ENCODE measurements around the gene SCAMP3.
"Not testable (repeated sequence)": the region's sequence is repeated elsewhere in the genome, so short reads cannot be mapped to it uniquely, and the experiment has no call there.

DNA sequence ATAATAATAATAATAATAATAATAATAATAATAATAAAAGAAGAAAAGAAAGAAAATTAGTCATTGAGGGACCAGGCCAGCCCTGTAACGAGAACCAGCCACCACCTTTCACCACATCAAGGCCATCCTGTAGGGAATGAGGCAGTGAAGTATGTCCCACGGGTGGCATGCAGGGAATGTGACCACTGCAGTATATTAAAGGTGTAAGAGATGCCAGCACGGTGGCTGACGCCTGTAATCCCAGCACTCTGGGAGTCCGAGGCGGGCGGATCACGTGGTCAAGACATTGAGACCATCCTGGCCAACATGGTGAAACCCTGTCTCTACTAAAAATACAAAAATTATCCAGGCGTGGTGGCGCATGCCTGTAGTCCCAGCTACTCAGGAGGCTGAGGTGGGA, 28.8 kb upstream of the SCAMP3 start:
- TF ChIP-seq, protein P1, sequence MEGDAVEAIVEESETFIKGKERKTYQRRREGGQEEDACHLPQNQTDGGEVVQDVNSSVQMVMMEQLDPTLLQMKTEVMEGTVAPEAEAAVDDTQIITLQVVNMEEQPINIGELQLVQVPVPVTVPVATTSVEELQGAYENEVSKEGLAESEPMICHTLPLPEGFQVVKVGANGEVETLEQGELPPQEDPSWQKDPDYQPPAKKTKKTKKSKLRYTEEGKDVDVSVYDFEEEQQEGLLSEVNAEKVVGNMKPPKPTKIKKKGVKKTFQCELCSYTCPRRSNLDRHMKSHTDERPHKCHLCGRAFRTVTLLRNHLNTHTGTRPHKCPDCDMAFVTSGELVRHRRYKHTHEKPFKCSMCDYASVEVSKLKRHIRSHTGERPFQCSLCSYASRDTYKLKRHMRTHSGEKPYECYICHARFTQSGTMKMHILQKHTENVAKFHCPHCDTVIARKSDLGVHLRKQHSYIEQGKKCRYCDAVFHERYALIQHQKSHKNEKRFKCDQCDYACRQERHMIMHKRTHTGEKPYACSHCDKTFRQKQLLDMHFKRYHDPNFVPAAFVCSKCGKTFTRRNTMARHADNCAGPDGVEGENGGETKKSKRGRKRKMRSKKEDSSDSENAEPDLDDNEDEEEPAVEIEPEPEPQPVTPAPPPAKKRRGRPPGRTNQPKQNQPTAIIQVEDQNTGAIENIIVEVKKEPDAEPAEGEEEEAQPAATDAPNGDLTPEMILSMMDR (conservative IDR thresholded peaks at IDR 0.05; ENCODE audit: low read length) = not testable (repeated sequence)
- not testable (repeated sequence) for TF ChIP-seq EZH2phosphoT487 (IDR thresholded peaks at IDR 0.05; ENCODE audit: borderline replicate concordance)

All from Loucy (cell line).